DOHH2 (cell line): ENCODE data around the gene PAPPA2.

ENCODE experiments used
- H3F3A ChIP-seq: fragments of 200-600 bp; sonication (generic), shearing (Covaris generic); 2 replicates; pipeline ENCODE4 v1.6.0; 2016; ENCODE audit warnings: antibody characterized with exemption, mild to moderate bottlenecking; ENCODE audit not compliant: control insufficient read depth, insufficient read depth
- H3K27ac ChIP-seq: fragments of 200-600 bp; sonication (generic); 2 replicates; pipeline ENCODE4 v1.5.1; 2014; ENCODE audit warnings: low read depth, mild to moderate bottlenecking, low read length, moderate library complexity
- H3K27me3 ChIP-seq: fragments of 200-600 bp; sonication (generic); 2 replicates; pipeline ENCODE4 v1.6.1; 2014; ENCODE audit warnings: mild to moderate bottlenecking, low read length, mixed read lengths; ENCODE audit not compliant: control insufficient read depth
- H3K36me3 ChIP-seq: fragments of 200-600 bp; sonication (generic); 2 replicates; pipeline ENCODE4 v1.6.1; 2014; ENCODE audit warnings: mild to moderate bottlenecking, low read length, moderate library complexity, mixed read lengths; ENCODE audit not compliant: control insufficient read depth
- H3K4me1 ChIP-seq: fragments of 200-600 bp; sonication (generic); 2 replicates; pipeline ENCODE4 v1.6.1; 2014; ENCODE audit warnings: mild to moderate bottlenecking, low read length, mixed read lengths; ENCODE audit not compliant: control insufficient read depth
- H3K4me2 ChIP-seq: fragments of 200-600 bp; sonication (generic); 2 replicates; pipeline ENCODE4 v1.6.0; 2014; ENCODE audit warnings: mild to moderate bottlenecking, low read length, moderate library complexity
- H3K4me3 ChIP-seq: fragments of 200-600 bp; sonication (generic); 2 replicates; pipeline ENCODE4 v1.5.1; 2014; ENCODE audit warnings: mild to moderate bottlenecking, low read length, mixed read lengths
- H3K79me2 ChIP-seq: fragments of 200-600 bp; sonication (generic); 2 replicates; pipeline ENCODE4 v1.6.1; 2014; ENCODE audit warnings: mild to moderate bottlenecking, low read length, mixed read lengths; ENCODE audit not compliant: control insufficient read depth
- H3K9me2 ChIP-seq: fragments of 200-600 bp; sonication (generic); replicated peaks from 2 replicates; pipeline ENCODE4 v1.6.1; 2014; ENCODE audit warnings: mild to moderate bottlenecking, low read length, mixed read lengths; ENCODE audit not compliant: control insufficient read depth
- H3K9me3 ChIP-seq: fragments of 200-600 bp; sonication (generic); 2 replicates; pipeline ENCODE4 v1.6.1; 2014; ENCODE audit warnings: antibody characterized with exemption, low read length, mixed read lengths; ENCODE audit not compliant: control insufficient read depth, insufficient read depth
- H4K20me1 ChIP-seq: fragments of 200-600 bp; sonication (generic); 2 replicates; pipeline ENCODE4 v1.6.0; 2014; ENCODE audit warnings: low read depth, mild to moderate bottlenecking, antibody characterized with exemption, low read length, moderate library complexity; ENCODE audit not compliant: control insufficient read depth, insufficient read depth
- EZH2phosphoT487 ChIP-seq: fragments of 200-600 bp; sonication (generic); IDR thresholded peaks from 2 replicates; pipeline ENCODE4 v1.6.1; 2017; ENCODE audit warnings: borderline replicate concordance, mild to moderate bottlenecking, antibody characterized with exemption, low read length, moderate library complexity, mixed read lengths
- TF ChIP-seq, protein P1 (sequence below): fragments of 200-600 bp; sonication (generic); IDR thresholded peaks from one replicate; pipeline ENCODE4 v1.5.1; 2014; ENCODE audit warnings: antibody characterized with exemption, mild to moderate bottlenecking, low read depth, low read length; ENCODE audit not compliant: poor library complexity, severe bottlenecking

PAPPA2 gene

GRCh38 chr1:176669782-176670181, 206.8 kb downstream of the PAPPA2 start:
- Histone ChIP-seq H4K20me1 (no peaks in the 10 kb centered on the region), H3K4me1 (no peaks in the 10 kb centered on the region), H3K9me3 (no peaks in the 10 kb centered on the region), H3K4me2 (no peak overlapping the region), H3K79me2 (no peaks in the 10 kb centered on the region), H3K36me3 (no peaks in the 10 kb centered on the region), H3K27me3 (no peaks in the 10 kb centered on the region), H3K4me3 (no peak overlapping the region), H3K27ac (no peak overlapping the region), H3K9me2 (no peaks in the 10 kb centered on the region), H3F3A (no peaks in the 10 kb centered on the region)
- no peak for TF ChIP-seq EZH2phosphoT487
- TF ChIP-seq, protein P1, sequence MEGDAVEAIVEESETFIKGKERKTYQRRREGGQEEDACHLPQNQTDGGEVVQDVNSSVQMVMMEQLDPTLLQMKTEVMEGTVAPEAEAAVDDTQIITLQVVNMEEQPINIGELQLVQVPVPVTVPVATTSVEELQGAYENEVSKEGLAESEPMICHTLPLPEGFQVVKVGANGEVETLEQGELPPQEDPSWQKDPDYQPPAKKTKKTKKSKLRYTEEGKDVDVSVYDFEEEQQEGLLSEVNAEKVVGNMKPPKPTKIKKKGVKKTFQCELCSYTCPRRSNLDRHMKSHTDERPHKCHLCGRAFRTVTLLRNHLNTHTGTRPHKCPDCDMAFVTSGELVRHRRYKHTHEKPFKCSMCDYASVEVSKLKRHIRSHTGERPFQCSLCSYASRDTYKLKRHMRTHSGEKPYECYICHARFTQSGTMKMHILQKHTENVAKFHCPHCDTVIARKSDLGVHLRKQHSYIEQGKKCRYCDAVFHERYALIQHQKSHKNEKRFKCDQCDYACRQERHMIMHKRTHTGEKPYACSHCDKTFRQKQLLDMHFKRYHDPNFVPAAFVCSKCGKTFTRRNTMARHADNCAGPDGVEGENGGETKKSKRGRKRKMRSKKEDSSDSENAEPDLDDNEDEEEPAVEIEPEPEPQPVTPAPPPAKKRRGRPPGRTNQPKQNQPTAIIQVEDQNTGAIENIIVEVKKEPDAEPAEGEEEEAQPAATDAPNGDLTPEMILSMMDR, result no peak

DNA sequence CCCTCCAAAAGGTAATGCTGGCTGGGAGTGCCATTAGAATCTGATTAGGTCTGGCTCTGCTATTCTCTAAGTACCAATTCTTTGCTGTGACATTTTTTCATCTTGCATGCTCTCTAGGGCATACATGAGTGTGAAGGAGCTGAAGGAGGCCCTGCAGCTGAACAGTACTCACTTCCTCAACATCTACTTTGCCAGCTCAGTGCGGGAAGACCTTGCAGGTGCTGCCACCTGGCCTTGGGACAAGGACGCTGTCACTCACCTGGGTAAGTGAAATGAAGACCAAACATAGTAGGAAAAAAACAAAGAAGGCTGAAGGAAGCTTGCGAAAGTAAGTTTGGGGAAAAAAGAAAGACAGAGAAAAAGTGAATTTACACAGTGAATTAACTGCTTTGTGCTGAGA, 207.9 kb downstream of the PAPPA2 start:
- no peak overlapping the region for H3K4me3 ChIP-seq
- H3K4me1 ChIP-seq, result no peaks in the 10 kb centered on the region
- H3K79me2 ChIP-seq, result no peaks in the 10 kb centered on the region
- no peaks in the 10 kb centered on the region for H3K9me2 ChIP-seq
- H3K27ac ChIP-seq, result no peak overlapping the region
- H3F3A ChIP-seq, result no peaks in the 10 kb centered on the region
- H3K4me2 ChIP-seq, result no peak overlapping the region
- H4K20me1 ChIP-seq, result no peaks in the 10 kb centered on the region
- no peaks in the 10 kb centered on the region for H3K36me3 ChIP-seq
- no peak for TF ChIP-seq EZH2phosphoT487
- TF ChIP-seq, protein P1, result no peak
- no peaks in the 10 kb centered on the region for H3K27me3 ChIP-seq
- no peaks in the 10 kb centered on the region for H3K9me3 ChIP-seq

DNA sequence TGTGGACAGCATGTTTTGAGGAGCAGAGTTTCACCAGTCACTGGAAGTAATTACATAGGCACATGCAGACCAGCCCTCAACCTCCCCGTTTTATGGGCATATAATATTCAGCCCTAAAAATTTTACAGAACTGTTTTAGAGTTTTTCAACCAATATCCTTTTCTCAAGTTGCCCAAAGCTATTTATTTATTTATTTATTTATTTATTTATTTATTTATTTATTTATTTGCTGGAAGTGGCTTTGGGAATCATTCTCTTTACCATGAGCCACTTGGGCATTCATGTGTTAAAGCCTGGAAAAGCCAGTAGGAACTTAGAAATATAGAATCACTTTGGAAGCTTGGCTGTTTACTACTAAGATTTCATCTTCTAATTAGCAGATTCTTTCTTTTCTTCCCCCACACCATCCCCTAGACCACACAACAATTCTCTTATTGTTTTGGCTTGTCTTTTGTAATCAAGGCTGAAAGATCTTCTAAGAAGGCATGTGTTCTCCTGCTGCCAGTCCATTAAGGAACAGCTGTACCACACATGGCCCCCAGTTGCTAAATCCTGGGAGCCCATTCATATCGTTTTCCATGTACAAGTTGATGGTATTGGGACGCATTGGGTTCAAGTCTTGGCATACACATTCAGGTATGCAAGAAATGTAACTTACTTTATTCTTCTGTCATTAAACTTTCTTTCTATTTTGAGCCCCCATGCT, 220.0 kb downstream of the PAPPA2 start:
- no peaks in the 10 kb centered on the region for H4K20me1 ChIP-seq
- H3K4me2 ChIP-seq, result no peak overlapping the region
- H3K4me1 ChIP-seq, result no peaks in the 10 kb centered on the region
- no peaks in the 10 kb centered on the region for H3K79me2 ChIP-seq
- H3K9me2 ChIP-seq, result no peaks in the 10 kb centered on the region
- H3K9me3 ChIP-seq, result no peaks in the 10 kb centered on the region
- TF ChIP-seq, protein P1, result no peak
- no peak for TF ChIP-seq EZH2phosphoT487
- no peaks in the 10 kb centered on the region for H3K27me3 ChIP-seq
- H3K27ac ChIP-seq, result no peak overlapping the region
- no peaks in the 10 kb centered on the region for H3K36me3 ChIP-seq
- H3K4me3 ChIP-seq, result no peak overlapping the region
- H3F3A ChIP-seq, result no peaks in the 10 kb centered on the region
